CD14-positive monocyte (primary cell): Measurements from ENCODE around the gene PFKP. TPM values are rescaled to one million over a fixed set of nuclear protein-coding genes. Genes with fewer than 3 reads are reported as not detected.
"Not testable (repeated sequence)": the region's sequence is repeated elsewhere in the genome, so short reads cannot be mapped to it uniquely, and the experiment has no call there.

Source experiments
- DNase-seq, 3 donors: peaks; one replicate each; pipeline ENCODE4 v3.0.0-alpha.2; 2011 to 2022
- H2AFZ ChIP-seq: 2 replicates; pipeline ENCODE4 v1.6.0; 2012; ENCODE audit warnings: mild to moderate bottlenecking, low read depth, low read length, inconsistent platforms; ENCODE audit not compliant: insufficient read depth, poor library complexity, severe bottlenecking
- H3K27ac ChIP-seq, 2 donors: 1 replicate in 1 of 2; 2 replicates in 1 of 2; pipeline ENCODE4 v1.5.1; 2012 to 2013; ENCODE audit warnings: low read length in 2 of 2, control low read depth in 1 of 2, inconsistent platforms in 1 of 2, low read depth in 1 of 2, mild to moderate bottlenecking in 1 of 2
- H3K27me3 ChIP-seq, 2 donors: one replicate each; pipeline versions ENCODE4 v1.6.0 to v1.6.1; 2011 to 2013; ENCODE audit warnings: low read length in 2 of 2; ENCODE audit not compliant: control insufficient read depth in 2 of 2, insufficient read depth in 2 of 2
- H3K36me3 ChIP-seq, 2 donors: replicated peaks in 1 of 2; 1 replicate in 1 of 2; 2 replicates in 1 of 2; pipeline versions ENCODE4 v1.5.1 to v1.6.1; 2012 to 2013; ENCODE audit warnings: low read length in 2 of 2, control low read depth in 1 of 2, inconsistent platforms in 1 of 2, mild to moderate bottlenecking in 1 of 2; ENCODE audit not compliant: insufficient read depth in 2 of 2, control insufficient read depth in 1 of 2
- H3K4me1 ChIP-seq, 2 donors: 1 replicate in 1 of 2; 2 replicates in 1 of 2; pipeline versions ENCODE4 v1.5.1 to v1.6.1; 2012 to 2013; ENCODE audit warnings: low read length in 2 of 2, control low read depth in 1 of 2, inconsistent platforms in 1 of 2, mild to moderate bottlenecking in 1 of 2, moderate library complexity in 1 of 2; ENCODE audit not compliant: insufficient read depth in 2 of 2, control insufficient read depth in 1 of 2
- H3K4me2 ChIP-seq: replicated peaks from 2 replicates; pipeline ENCODE3; 2012; ENCODE audit warnings: low read length, moderate library complexity, mild to moderate bottlenecking; ENCODE audit not compliant: poor library complexity, severe bottlenecking; ENCODE audit errors: extremely low read depth
- H3K4me3 ChIP-seq, 3 experiments: fragments of 200-600 bp in 1 of 3; sonication (generic) in 1 of 3; replicated peaks in 1 of 3; 1 replicate in 2 of 3; 2 replicates in 1 of 3; pipeline ENCODE4 v1.5.1; 2011 to 2013; ENCODE audit warnings: low read length in 3 of 3, mild to moderate bottlenecking in 3 of 3, control low read depth in 2 of 3, low read depth in 2 of 3, inconsistent platforms in 1 of 3, moderate library complexity in 1 of 3
- H3K79me2 ChIP-seq: 2 replicates; pipeline ENCODE4 v1.6.0; 2012; ENCODE audit warnings: mild to moderate bottlenecking, control low read depth, inconsistent platforms, low read length, moderate library complexity; ENCODE audit not compliant: insufficient read depth
- H3K9ac ChIP-seq: 2 replicates; pipeline ENCODE4 v1.6.0; 2017; ENCODE audit warnings: low read length, mild to moderate bottlenecking; ENCODE audit not compliant: insufficient read depth, poor library complexity, severe bottlenecking
- H3K9me3 ChIP-seq, 2 donors: replicated peaks in 1 of 2; 1 replicate in 1 of 2; 2 replicates in 1 of 2; pipeline versions ENCODE4 v1.5.1 to v1.6.1; 2012 to 2013; ENCODE audit warnings: low read length in 2 of 2, control low read depth in 1 of 2; ENCODE audit not compliant: control insufficient read depth in 1 of 2, insufficient read depth in 1 of 2
- H4K20me1 ChIP-seq: 2 replicates; pipeline ENCODE4 v1.6.0; 2012; ENCODE audit warnings: mild to moderate bottlenecking, low read length, control low read depth, moderate library complexity; ENCODE audit not compliant: insufficient read depth
- H3K27ac Mint-ChIP-seq, 7 donors: one replicate each; pipeline ENCODE4 v1.8.0; 2020; ENCODE audit warnings: mild to moderate bottlenecking in 7 of 7, mixed read lengths in 7 of 7, moderate library complexity in 6 of 7, inconsistent platforms in 2 of 7
- H3K27me3 Mint-ChIP-seq, 3 donors: one replicate each; pipeline ENCODE4 v1.8.0; 2021 to 2022; ENCODE audit warnings: low read depth in 3 of 3, mild to moderate bottlenecking in 3 of 3, mixed read lengths in 3 of 3, moderate library complexity in 3 of 3, inconsistent platforms in 1 of 3
- H3K36me3 Mint-ChIP-seq, 2 donors: one replicate each; pipeline ENCODE4 v1.8.0; 2020; ENCODE audit warnings: mixed read lengths in 2 of 2, inconsistent platforms in 1 of 2, mild to moderate bottlenecking in 1 of 2
- H3K4me1 Mint-ChIP-seq: one replicate; pipeline ENCODE4 v1.8.0; 2020; ENCODE audit warnings: mild to moderate bottlenecking, mixed read lengths
- H3K4me3 Mint-ChIP-seq, 2 donors: one replicate each; pipeline ENCODE4 v1.8.0; 2020; ENCODE audit warnings: mild to moderate bottlenecking in 2 of 2, mixed read lengths in 2 of 2, moderate library complexity in 1 of 2
- H3K9me3 Mint-ChIP-seq, 7 donors: one replicate each; pipeline ENCODE4 v1.8.0; 2020 to 2022; ENCODE audit warnings: mixed read lengths in 7 of 7, mild to moderate bottlenecking in 6 of 7, moderate library complexity in 6 of 7, inconsistent platforms in 2 of 7
- CTCF ChIP-seq: fragments of 200-600 bp; IDR thresholded peaks from one replicate; pipeline ENCODE4 v1.8.0; 2022; ENCODE audit warnings: antibody characterized with exemption, mild to moderate bottlenecking
- WGBS: methylation state at CpG from one replicate; pipeline ENCODE4 v1.1.5; 2013; ENCODE audit warnings: missing lambda C conversion rate; ENCODE audit not compliant: insufficient coverage; 5-methylcytosine and 5-hydroxymethylcytosine counted together
- intact Hi-C, 2 donors: fragments of 100-400 bp; cut with micrococcal nuclease; formaldehyde crosslinking; loops; one replicate each; pipeline versions ENCODE4 v1.15.0 to v1.15.1; 2023
- polyA plus RNA-seq, 3 donors: library from polyadenylated mRNA; depleted of rRNA in 1 of 3; unstranded in 2 of 3; stranded (reverse) in 1 of 3; fragments of 300-500 nt in 2 of 3; fragments of >200 nt in 1 of 3; fragmentation: Illumina TruSeq in 2 of 3; gene quantifications; 1 replicate in 2 of 3; 2 replicates in 1 of 3; pipeline ENCODE4 v1.2.3, GENCODE V29; 2012 to 2021

Gene PFKP
- polyA plus RNA-seq, 3 donors, result 6.5 to 14.2 (median 8.1) TPM

- H3K4me3 Mint-ChIP-seq, result no peak overlapping the region
- no peaks in the 10 kb centered on the region for H3K27me3 Mint-ChIP-seq
- no peak overlapping the region for H3K4me3 ChIP-seq
- H2AFZ ChIP-seq, result no peak overlapping the region
- WGBS, result 89% methylated on average over 10 of the region's 20 CpGs
- H3K36me3 ChIP-seq, result peaks cover 47 to 79% of the 10 kb centered on the region in 2 donors
- H3K4me1 ChIP-seq, result no peaks in the 10 kb centered on the region
- H3K36me3 Mint-ChIP-seq, result peaks cover 59 to 60% of the 10 kb centered on the region in 2 donors
- H3K79me2 ChIP-seq, result no peaks in the 10 kb centered on the region
- no peak for DNase-seq
- intact Hi-C loops, result no loop called here
- H3K9me3 ChIP-seq, result no peaks in the 10 kb centered on the region
- no peak overlapping the region for H3K9ac ChIP-seq
- no peaks in the 10 kb centered on the region for H3K27me3 ChIP-seq
- no peaks in the 10 kb centered on the region for H3K9me3 Mint-ChIP-seq
- H3K27ac Mint-ChIP-seq, result no peak overlapping the region
- no peak for TF ChIP-seq CTCF
- no peaks in the 10 kb centered on the region for H4K20me1 ChIP-seq
- no peak overlapping the region for H3K27ac ChIP-seq
- H3K4me2 ChIP-seq, result no peak overlapping the region
- no peaks in the 10 kb centered on the region for H3K4me1 Mint-ChIP-seq
Observed at GRCh38 chr10:3105905-3106304, 38.6 kb downstream of the PFKP start.

GRCh38 chr10:3106328-3106727 lies 39.0 kb downstream of the PFKP start:
- H4K20me1 ChIP-seq, H3K4me3 Mint-ChIP-seq, H3K4me3 ChIP-seq, H3K4me2 ChIP-seq, H3K4me1 Mint-ChIP-seq, H3K4me1 ChIP-seq, DNase-seq, H3K27ac Mint-ChIP-seq, H2AFZ ChIP-seq, H3K27ac ChIP-seq, H3K9ac ChIP-seq, H3K27me3 ChIP-seq, H3K9me3 Mint-ChIP-seq, H3K9me3 ChIP-seq, intact Hi-C loops, H3K79me2 ChIP-seq, H3K27me3 Mint-ChIP-seq: not testable (repeated sequence)
- 100% methylated on average over 1 of the region's 10 CpGs for WGBS
- peaks cover 44 to 79% of the 10 kb centered on the region in 2 donors for H3K36me3 ChIP-seq
- H3K36me3 Mint-ChIP-seq, result peaks cover 58 to 60% of the 10 kb centered on the region in 2 donors
